NCI-H1105 treated with DMSO at 0.1 percent for 48 hours (cell line): ENCODE data around the gene IGSF21.

Experiments
- DNase-seq: peaks from one replicate; lab custom pipeline; 2025; lab: John Stamatoyannopoulos, UW

Gene IGSF21

GRCh38 chr1:18217398-18218043 is 109.9 kb downstream of the IGSF21 start:
- peak; percentile 35 for DNase-seq

DNA sequence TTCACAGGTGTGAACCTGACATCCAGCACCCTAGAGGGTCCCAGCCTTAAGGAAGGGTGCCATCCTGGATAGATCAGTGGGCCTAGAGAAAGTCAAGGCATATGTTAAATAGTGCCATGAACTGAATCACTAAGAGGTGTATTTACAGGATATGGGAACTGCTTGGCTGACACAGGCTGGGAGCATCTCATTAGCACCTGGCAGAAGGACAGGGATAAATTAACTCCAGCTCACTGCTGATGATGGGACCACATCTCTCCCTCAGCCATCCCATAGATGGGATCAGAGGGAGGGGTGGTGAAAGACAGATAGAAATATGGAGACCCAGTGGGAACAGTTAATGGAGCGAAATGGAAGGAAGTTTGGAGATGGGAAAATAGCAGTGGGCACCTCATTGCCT is 122.0 kb downstream of the IGSF21 start:
- no peak for DNase-seq

DNA sequence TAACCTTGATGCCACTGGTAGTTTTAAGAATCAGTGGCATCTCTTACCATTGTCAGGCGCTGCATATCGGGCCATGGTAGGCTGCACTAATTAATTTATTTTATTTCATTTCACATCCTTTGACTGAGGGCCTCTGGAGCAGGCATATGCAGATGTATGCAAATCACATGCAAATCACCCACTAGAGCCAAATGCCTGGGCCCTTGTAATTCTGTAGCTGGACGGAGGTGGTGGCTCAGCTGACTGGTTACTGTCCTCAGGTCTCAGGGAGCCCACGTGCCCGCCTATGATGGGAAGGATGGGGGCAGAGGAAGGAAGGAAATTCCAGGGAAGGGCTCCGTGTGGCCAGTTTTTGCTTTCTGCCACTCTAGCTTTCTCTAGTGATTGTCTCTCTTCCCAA is 122.7 kb downstream of the IGSF21 start:
- no peak for DNase-seq

GRCh38 chr1:18230840-18231239 is 123.2 kb downstream of the IGSF21 start:
- DNase-seq: no peak

DNA sequence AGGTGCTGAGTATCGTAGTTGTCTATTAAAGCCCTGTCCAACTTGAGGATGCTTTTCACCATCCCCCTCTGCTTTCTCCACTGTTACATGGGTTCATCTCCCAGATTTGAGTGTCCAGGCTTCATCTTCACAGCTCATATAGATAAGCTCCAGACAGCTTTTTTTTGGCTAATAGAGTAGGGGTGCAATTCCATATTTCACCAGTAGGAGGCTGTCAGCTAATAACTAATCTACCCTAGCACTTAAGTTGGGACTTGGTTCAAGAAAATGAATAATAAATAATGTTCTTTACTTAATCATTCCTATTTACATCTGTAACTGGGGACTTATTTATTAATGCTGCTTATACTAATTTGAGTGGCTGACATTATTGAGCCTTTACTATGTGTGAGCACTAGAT is 124.5 kb downstream of the IGSF21 start:
- no peak for DNase-seq

- no peak for DNase-seq
Observed at GRCh38 chr1:18233176-18233864, 125.7 kb downstream of the IGSF21 start.

DNA sequence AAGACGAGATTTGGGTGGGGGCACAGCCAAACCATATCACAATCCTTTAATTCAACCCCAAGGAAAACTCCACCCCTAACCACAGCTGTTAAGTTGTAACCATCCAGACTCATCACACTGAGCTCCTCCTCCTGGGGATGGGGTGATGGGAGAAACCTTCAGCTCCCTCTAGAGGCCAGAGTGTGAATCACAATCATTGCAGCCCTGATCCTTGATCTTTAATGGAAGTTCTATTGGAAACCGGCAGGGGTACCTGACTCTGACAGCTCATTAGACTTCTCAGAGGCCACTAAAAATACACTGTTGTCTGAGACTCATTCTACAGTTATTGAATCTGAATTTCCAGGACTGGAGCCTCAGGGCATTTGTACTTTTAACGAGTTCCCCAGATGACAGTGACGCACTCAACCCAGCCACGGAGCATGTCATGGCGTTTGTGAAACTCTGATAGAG is 127.2 kb downstream of the IGSF21 start:
- DNase-seq: peak; percentile 39

DNA sequence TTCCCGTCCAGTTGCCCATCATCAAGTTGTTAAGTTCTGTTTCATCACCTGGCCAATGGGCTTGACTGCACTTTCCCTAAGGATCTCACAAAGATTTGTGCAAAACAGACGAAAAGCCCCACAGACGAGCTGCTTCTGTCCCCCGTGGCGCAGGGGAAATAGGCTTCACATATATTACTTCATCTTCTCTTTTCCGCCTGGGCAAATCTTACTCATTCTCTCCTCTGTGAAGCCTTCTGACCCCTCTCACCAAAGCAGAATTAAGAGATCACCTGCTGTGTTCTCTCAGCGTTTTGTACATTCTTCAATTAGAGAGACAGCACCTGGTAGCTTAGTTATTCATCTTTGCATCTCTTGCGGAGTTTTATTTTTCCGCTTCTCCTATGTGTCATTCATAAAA is 129.8 kb downstream of the IGSF21 start:
- DNase-seq: no peak

- no peak for DNase-seq
Observed at GRCh38 chr1:18238190-18238589, 130.6 kb downstream of the IGSF21 start.

DNA sequence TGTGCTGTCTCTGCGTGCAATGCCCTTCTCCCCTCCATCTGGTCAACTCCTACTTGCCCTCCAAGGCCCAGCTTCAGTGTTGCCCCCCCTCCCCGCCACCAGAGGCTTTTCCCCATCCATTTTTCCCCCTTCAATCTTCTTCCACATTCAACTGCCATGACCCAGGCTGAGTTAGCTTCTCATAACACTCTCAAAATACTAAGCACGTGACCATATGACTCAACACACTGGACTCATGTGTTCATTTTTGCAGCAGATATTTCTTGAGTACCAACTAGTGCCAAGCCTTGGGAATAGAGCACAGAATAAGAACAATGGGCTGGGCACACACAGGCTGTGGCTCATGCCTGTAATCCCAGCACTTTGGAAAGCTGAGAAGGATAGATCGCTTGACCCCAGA is 132.1 kb downstream of the IGSF21 start:
- DNase-seq: no peak

- no peak for DNase-seq
Observed at GRCh38 chr1:18240906-18241305, 133.3 kb downstream of the IGSF21 start.

- DNase-seq: no peak
Observed at GRCh38 chr1:18241891-18242290, 134.3 kb downstream of the IGSF21 start.

DNA sequence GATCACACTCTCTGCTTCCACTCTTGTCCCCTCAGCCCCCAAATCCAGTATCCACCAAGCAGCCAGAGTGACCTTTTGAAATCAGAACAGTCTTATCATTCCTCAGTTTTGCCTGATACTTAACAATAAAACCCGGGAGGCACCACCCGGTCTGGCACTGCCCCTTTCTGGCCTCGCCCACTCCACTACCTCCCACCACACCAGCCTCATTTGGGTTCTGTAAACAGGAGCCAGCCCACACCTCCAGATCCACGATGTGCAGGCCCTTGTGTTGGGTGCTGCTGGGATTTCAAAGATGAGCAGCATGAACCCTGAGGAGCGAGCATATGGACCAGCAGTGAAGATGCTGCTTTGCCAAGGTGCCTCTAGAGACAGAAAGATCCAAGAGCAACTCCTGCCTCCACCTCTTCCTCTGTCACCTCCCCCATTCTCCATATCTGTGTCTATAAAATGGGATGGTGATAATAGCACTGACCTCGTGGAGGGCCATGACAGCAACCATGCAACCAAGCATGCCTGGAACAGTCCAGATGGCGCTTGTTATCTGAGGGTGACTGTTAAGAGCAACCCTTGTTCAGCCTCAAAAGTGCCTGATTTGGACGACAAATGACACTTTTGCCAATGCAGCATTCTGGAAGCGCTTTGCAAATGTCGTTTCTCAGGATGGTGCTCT is 136.0 kb downstream of the IGSF21 start:
- no peak for DNase-seq

- no peak for DNase-seq
Observed at GRCh38 chr1:18244762-18245161, 137.2 kb downstream of the IGSF21 start.

DNA sequence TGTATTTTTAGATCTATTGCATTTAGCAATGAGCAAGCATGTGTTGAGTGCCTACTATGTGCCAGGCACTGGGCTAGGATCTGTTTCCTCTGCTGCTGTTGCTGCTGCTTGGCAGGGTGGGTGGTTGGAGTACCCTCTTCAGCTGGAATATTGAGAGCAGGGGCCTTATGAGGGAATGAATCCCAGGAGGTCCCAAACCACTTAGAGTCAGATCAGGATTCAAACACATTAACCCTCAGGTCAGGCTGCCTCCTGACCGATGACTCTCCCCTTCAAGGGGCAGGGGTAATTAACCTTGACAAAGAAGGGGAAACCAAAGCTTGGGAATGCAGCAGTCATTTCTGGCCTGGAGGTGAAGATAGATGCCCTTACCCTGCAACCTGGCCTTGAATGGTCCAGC is 138.0 kb downstream of the IGSF21 start:
- DNase-seq: no peak

- no peak for DNase-seq
Observed at GRCh38 chr1:18246543-18246942, 138.9 kb downstream of the IGSF21 start.

DNA sequence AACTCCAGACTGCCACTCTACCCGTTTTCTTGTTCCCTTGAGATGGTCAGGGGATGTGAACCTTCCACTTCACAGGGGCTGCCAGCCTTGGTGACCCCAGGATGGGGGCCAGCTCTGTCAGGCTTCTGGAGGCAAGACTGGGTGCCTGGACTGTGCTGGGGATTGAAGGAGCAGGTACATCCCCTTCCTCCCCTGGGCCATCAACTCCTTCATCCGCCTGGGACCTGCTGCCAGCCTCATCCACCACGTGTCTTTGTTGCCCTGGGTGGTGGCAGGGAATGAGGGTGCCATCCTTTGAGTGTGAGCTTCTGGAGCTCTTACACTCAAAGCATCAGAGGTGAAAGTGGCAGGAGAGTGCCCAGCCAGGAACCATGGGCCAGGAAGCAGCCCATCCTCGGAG is 139.6 kb downstream of the IGSF21 start:
- DNase-seq: no peak

GRCh38 chr1:18249631-18250030 is 142.0 kb downstream of the IGSF21 start:
- no peak for DNase-seq

DNA sequence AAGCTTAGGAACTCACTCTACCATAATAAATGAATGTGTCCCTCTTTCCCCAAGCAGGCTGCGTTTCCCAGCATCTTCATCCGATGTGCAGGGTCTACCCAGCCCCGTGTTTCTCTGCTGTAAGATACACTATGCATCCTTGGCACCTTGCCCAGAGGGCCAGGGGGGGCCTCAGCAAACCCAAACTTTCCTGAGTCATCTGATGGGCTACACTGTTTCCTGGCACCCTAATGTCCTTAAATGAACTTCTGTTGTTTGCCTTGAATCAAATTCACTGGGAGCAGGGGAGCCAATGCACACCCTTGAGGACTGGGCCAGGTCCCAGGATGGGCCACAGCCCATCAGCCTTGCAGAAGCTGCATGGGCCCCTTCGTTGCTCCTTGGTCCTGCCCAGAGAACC is 145.5 kb downstream of the IGSF21 start:
- DNase-seq: peak; percentile 9

- peak; percentile 88 for DNase-seq
Observed at GRCh38 chr1:18256282-18257235, 149.0 kb downstream of the IGSF21 start.

GRCh38 chr1:18257778-18258177 is 150.2 kb downstream of the IGSF21 start:
- DNase-seq: no peak

GRCh38 chr1:18261891-18262290 is 154.3 kb downstream of the IGSF21 start:
- DNase-seq: no peak
